DMS 273 (cell line): ENCODE results near the gene KRT71.
A peak's percentile ranks its signal among the peaks of the same experiment; 100 is the strongest.

ENCODE experiments used
- DNase-seq: peaks from one replicate; lab custom pipeline; 2025; ENCODE audit not compliant: unreplicated experiment; lab: John Stamatoyannopoulos, UW

Gene KRT71

GRCh38 chr12:52539821-52540173, 13.1 kb downstream of the KRT71 start:
- DNase-seq: no peak

GRCh38 chr12:52539083-52539820, 13.7 kb downstream of the KRT71 start:
- DNase-seq: peak; percentile 33

GRCh38 chr12:52537101-52537500, 15.8 kb downstream of the KRT71 start:
- DNase-seq: no peak

- no peak for DNase-seq
These were observed 17.4 kb downstream of the KRT71 start for GRCh38 chr12:52535574-52535973.

GRCh38 chr12:52534482-52534881, 18.5 kb downstream of the KRT71 start:
- no peak for DNase-seq

- DNase-seq: no peak
These were observed 19.1 kb downstream of the KRT71 start for GRCh38 chr12:52533686-52534470.

- no peak for DNase-seq
These were observed 20.3 kb downstream of the KRT71 start for GRCh38 chr12:52532636-52533035.

- DNase-seq: no peak
These were observed 21.2 kb downstream of the KRT71 start for GRCh38 chr12:52531566-52532300.

- DNase-seq: no peak
These were observed 22.0 kb downstream of the KRT71 start for GRCh38 chr12:52530905-52531304.

GRCh38 chr12:52530366-52530765, 22.6 kb downstream of the KRT71 start:
- no peak for DNase-seq

- DNase-seq: no peak
These were observed 23.1 kb downstream of the KRT71 start for GRCh38 chr12:52529846-52530245.

- no peak for DNase-seq
These were observed 23.5 kb downstream of the KRT71 start for GRCh38 chr12:52529417-52529816.

GRCh38 chr12:52528641-52529143, 24.3 kb downstream of the KRT71 start:
- DNase-seq: no peak

- DNase-seq: no peak
These were observed 25.7 kb downstream of the KRT71 start for GRCh38 chr12:52527121-52527800.

GRCh38 chr12:52526511-52526951, 26.4 kb downstream of the KRT71 start:
- DNase-seq: no peak

- DNase-seq: no peak
These were observed 27.1 kb downstream of the KRT71 start for GRCh38 chr12:52525661-52526499.

- DNase-seq: no peak
These were observed 27.9 kb downstream of the KRT71 start for GRCh38 chr12:52524898-52525591.

GRCh38 chr12:52524241-52524897, 28.6 kb downstream of the KRT71 start:
- no peak for DNase-seq

- DNase-seq: no peak
These were observed 29.1 kb downstream of the KRT71 start for GRCh38 chr12:52523824-52524223.
